MV-4-11 (cell line): Measurements from ENCODE around the gene TICRR.
"Not testable (repeated sequence)": the region's sequence is repeated elsewhere in the genome, so short reads cannot be mapped to it uniquely, and the experiment has no call there.

Experiments used
- DNase-seq: peaks from one replicate; lab custom pipeline; 2025; lab: John Stamatoyannopoulos, UW

TICRR gene

GRCh38 chr15:89566181-89566580 is 9.1 kb upstream of the TICRR start:
- no peak for DNase-seq

GRCh38 chr15:89566621-89567294 is 8.5 kb upstream of the TICRR start:
- no peak for DNase-seq

- no peak for DNase-seq
These were observed 6.1 kb upstream of the TICRR start for GRCh38 chr15:89569090-89569745.

GRCh38 chr15:89575656-89576416 is 567 bp downstream of the TICRR start:
- no peak for DNase-seq

- DNase-seq = no peak
These were observed 1.1 kb downstream of the TICRR start for GRCh38 chr15:89576417-89576773.

GRCh38 chr15:89577776-89578115 is 2.5 kb downstream of the TICRR start:
- no peak for DNase-seq

- DNase-seq = no peak
These were observed 2.9 kb downstream of the TICRR start for GRCh38 chr15:89578146-89578545.

- DNase-seq = not testable (repeated sequence)
These were observed 5.5 kb downstream of the TICRR start for GRCh38 chr15:89580747-89581146.

GRCh38 chr15:89586651-89587050 is 11.4 kb downstream of the TICRR start:
- no peak for DNase-seq

- peak; percentile 36 for DNase-seq
These were observed 12.7 kb downstream of the TICRR start for GRCh38 chr15:89587955-89588354.

- no peak for DNase-seq
These were observed 16.6 kb downstream of the TICRR start for GRCh38 chr15:89591834-89592233.

- no peak for DNase-seq
These were observed 17.7 kb downstream of the TICRR start for GRCh38 chr15:89593018-89593417.

- DNase-seq = no peak
These were observed 23.8 kb downstream of the TICRR start for GRCh38 chr15:89599021-89599420.

GRCh38 chr15:89611317-89611716 is 36.0 kb downstream of the TICRR start:
- no peak for DNase-seq

- no peak for DNase-seq
These were observed 37.8 kb downstream of the TICRR start for GRCh38 chr15:89613031-89613430.

- no peak for DNase-seq
These were observed 38.9 kb downstream of the TICRR start for GRCh38 chr15:89614164-89614563.

- no peak for DNase-seq
These were observed 39.9 kb downstream of the TICRR start for GRCh38 chr15:89615135-89615534.

- no peak for DNase-seq
These were observed 41.0 kb downstream of the TICRR start for GRCh38 chr15:89616228-89616627.

- no peak for DNase-seq
These were observed 46.3 kb downstream of the TICRR start for GRCh38 chr15:89621547-89621946.

GRCh38 chr15:89623165-89623564 is 47.9 kb downstream of the TICRR start:
- no peak for DNase-seq

- no peak for DNase-seq
These were observed 50.4 kb downstream of the TICRR start for GRCh38 chr15:89625716-89626115.

- DNase-seq = no peak
These were observed 52.1 kb downstream of the TICRR start for GRCh38 chr15:89627256-89627970.

- no peak for DNase-seq
These were observed 53.0 kb downstream of the TICRR start for GRCh38 chr15:89628301-89628700.
